Activated CD4-positive, alpha-beta T cell treated with anti-CD3 and anti-CD28 coated beads for 1 hour (primary cell): ENCODE results near the gene GRB2.
"Not testable (repeated sequence)": the region's sequence is repeated elsewhere in the genome, so short reads cannot be mapped to it uniquely, and the experiment has no call there.

Source experiments
- DNase-seq: peaks from one replicate; pipeline ENCODE4 v3.0.0-alpha.2; 2020

Gene GRB2

DNA sequence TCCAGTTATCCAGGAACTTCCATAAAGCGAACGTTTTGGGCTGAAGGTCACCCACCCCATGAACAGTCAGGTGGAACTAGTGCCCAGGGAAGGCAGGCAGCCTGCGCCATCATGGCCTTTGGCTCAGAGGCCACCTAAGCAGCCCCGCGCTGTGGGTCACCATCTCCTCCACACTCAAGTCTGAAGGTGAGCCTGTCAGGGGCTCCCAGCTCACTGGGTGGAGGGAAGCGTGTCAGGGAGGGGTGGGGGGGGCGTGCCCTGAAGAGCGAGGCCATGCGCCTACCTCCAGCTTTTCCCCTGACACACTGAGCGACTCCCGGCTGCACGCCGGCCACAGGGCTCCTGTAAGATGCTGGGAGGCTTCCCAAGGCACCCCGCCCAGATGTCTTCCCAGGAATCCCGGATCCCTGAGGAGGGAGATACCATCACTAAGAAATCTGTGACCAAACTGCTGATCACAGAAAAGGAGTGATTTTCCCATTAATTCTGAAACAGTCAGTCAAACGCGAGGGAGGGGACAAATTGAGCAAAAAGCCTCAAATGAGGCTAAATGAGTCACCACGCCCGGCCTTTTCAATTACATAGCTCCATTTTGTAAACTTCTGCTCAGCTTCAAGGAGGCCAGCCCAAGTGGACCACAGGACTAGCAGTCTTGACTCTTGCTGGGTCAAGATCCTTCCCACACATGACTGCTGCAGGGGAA lies 89.8 kb downstream of the GRB2 start:
- no peak for DNase-seq

GRCh38 chr17:75313941-75314551 lies 91.4 kb downstream of the GRB2 start:
- no peak for DNase-seq

DNA sequence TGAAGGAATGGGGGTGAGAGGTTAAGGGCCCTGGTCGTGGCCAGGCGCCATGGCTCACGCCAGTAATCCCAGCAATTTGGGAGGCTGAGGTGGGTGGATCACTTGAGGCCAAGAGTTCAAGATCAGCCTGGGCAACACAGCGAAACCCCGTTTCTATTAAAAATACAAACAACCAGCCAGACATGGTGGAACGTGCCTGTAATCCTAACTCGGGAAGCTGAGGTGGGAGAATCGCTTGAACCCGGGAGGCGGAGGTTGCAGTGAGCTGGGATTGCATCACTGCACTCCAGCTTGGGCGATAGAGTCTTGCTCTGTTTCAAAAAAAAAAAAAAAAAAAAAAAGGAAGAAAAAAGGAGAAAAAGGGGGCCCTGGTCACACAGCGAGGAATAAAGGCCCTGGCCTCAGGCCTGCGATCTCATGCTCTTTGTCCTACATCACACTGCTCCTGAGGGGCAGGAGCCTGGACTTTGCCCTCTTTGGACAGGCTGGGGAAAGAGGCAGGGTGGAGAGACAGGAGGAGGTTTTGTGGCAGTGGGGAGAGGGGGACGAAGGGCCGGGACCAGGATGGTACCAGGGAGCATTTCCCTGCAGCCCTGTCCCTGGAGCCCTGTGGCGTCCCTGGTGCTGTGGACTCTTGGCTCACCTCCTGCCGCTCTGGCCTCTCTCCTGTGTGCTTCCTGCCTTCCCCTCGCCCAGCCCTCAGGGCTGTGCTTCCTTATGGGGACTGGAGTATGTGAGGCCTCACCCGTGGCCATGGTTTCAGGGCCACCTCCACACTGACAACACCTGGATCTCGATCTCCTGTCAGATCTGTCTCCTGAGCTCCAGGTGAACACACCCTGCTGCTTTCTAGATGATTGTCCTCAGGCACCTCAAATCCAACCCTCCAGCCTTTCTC lies 96.5 kb downstream of the GRB2 start:
- no peak for DNase-seq

GRCh38 chr17:75307957-75308731 lies 97.3 kb downstream of the GRB2 start:
- DNase-seq, result no peak

DNA sequence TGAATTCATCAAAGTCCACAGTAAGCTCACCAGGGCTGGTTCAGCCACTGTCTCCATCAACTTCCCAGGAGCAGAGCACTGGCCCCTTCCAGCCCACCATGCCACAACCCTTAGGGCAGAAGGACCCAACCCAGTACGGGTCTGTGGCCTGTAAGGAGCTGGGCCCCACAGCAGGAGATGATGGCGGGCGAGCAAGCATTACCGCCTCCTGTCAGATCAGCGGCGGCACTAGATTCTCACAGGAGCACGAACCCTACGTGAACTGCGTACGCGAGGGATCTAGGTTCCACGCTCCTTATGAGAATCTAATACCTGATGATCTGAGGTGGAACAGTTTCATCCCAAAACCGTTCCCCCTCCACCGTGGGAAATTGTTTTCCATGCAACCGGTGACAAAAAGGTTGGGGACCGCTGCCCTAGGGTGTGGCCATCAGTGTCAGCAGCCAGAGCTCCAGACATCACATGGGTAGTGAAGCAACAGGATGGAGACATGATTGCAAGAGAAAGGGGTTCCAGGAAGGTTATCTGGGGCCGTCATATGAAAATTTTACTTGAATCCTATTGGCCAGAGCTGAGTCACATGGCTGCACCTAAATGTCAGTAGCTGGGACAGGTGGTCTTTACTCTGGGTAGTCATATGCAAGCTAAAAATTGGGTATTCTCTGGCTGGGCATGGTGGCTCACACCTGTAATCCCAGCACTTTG lies 103.8 kb downstream of the GRB2 start:
- no peak for DNase-seq

DNA sequence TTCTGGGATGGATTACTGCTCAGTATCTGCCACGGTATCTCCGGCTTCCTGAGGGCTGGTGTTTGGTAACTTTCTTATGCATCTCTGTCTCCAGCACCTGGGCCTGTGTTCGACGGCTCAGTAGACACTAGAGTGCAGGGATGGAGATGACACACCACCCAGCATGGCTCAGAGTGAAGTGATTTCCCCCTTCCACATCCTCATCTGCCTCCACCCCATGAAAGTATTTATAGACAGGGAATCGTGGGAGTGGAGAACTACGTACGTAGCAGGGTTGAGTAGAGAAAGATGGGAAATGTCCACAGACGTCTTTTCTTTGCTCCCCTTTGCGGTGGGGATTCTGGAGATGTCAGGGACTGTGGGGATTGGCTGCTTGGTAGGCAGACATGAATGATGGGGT lies 104.4 kb downstream of the GRB2 start:
- DNase-seq, result no peak

GRCh38 chr17:75300280-75300679 lies 105.2 kb downstream of the GRB2 start:
- DNase-seq, result no peak

DNA sequence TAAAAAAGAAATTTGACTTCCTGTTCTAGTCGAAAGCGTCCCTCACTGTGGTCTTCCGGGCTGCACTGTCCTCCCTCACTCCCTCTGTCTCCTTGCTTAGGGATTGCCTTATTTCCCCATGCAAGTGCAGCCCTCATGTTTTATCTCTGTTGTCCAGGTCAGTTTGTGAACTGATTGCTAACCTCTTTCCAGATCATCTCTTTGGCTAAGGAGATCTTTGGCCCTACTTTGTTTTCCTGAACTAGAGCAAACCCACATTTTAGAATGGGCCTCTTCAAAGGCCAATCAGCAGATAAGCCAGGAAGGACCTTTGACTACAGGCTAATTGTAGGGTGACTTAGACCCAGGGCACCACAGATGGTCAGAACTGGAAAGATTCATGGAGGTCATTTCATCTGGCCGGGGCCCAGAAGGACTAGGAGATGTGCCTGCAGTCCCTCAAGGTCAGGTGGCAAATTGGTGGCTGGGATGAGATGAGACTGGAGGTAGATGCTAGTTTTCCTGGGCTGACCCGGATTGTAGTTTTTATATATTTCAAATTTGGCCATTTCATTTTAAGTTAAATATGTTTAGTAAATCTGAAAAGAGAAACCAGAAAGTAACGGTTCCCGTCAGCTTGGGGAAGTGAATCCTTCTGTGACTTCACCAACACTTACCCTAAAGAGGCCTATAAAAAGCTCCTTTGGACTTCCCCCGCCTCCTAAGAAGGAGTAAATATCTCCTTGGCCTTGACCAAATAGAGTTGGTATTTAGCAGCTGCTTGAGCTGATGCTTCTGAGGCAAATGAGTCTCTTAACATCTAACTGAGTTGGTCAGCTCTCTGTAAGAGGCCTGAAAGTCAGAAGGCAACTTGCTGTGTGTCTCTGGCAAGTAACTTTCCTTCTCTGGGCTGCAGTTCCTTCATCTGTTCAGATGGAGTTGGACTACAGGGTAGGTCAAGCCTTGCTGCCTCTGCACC lies 110.0 kb downstream of the GRB2 start:
- DNase-seq, result no peak

GRCh38 chr17:75292810-75293448 lies 112.5 kb downstream of the GRB2 start:
- not testable (repeated sequence) for DNase-seq

GRCh38 chr17:75289832-75290337 lies 115.6 kb downstream of the GRB2 start:
- peak; percentile 55 for DNase-seq

DNA sequence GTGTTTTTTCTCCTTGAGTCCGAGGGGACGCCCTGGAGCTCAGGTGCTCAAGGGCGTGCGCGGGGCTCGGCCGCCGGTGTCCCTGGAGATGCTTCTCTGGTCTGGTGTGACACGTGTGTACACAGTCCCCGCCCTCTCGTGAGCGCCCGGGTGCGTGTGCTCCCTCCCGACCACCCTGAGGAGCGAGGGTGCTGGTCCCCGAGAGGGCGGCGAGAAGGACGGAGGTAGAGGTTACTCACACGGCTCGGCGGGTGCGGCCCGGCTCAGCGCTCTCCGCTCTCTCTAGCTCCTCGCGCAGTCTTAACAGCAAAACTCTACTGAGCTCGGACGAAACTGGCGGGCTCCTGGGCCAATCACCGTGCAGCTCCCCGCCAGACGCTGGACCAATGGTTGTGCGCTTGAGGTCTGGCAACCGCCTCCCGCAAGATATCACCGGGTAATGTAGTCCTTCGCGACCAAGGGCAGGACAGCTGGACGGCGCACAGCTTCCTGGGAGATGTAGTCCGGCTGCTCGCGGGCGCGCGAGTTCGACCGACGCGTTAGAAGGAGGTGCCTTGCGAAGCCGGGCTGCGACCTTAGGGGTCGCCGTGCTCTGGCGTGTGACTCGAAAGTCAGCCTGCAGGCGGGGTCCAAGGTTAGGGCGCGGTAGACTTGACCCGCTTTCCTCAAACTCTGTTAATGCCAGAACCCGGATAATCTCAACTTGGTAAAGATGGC lies 116.2 kb downstream of the GRB2 start, which contains the start of gene SLC25A19:
TSS of gene SLC25A19 (minus strand) at position 319 of the 717 bp plus-strand sequence. CDS start 2,669 bp downstream, outside the sequence.
- DNase-seq, result peak; percentile 95

- peak; percentile 19 for DNase-seq
Measured at GRCh38 chr17:75288770-75289114, 116.7 kb downstream of the GRB2 start.

DNA sequence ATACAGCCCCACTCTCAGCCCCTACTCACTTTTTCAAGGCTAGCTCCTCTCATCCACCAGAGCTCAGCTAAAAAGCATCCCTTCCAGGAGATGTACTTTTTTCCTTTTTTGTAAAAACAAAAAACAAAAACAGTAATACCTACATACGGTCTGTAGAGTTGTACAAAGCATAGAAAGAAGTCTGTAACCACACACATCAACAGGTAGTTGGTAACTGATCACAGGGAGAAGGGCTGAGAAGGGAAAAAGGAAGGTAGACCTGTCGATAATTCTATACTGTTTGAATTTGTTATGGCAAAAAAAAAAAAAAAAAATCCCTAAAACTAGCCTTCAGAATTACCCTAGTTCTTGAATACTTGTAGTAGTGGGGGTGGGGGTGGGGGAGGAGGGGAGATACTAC lies 117.1 kb downstream of the GRB2 start:
- no peak for DNase-seq

- no peak for DNase-seq
Measured at GRCh38 chr17:75287221-75287620, 118.3 kb downstream of the GRB2 start.

DNA sequence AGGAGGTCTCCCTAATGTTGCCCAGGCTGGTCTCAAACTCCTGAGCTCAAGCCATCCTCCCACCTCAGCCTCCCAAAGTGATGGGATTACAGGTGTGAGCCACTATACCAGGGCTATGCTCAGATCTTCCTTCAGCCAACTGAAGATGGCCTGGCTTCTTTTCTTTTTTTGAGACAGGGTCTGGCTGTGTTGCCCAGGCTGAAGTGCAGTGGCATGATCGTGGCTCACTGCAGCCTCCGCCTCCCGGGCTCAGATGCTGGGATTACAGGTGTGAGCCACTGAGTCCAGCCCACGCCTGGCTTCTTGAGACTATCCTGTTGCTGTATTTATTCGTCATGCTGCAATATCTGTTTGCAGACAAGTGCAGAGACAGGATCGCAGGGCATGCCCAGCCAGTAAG lies 120.4 kb downstream of the GRB2 start:
- DNase-seq, result no peak

- DNase-seq, result not testable (repeated sequence)
Measured at GRCh38 chr17:75280189-75280588, 125.3 kb downstream of the GRB2 start.

DNA sequence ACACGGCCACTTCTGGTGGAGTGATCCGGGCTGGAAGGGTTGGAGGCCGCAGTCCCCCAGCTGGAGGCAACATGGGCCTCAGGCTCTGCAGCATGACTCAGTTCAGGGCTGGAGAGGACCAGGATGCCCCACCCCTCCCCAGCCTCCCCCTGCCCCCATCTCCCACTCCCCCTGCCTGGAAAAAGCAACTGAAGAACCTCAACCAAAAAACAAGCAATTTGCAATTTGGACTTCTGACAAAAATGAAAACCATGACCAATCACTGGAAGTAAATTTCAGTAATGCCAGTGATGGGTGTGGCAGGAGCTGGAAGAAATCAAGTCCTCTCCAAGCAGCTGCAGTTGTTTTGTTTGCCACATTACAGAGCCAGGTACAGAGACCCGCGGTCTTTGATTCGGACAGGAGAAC lies 127.8 kb downstream of the GRB2 start:
- no peak for DNase-seq

GRCh38 chr17:75273977-75274708 lies 131.3 kb downstream of the GRB2 start:
- no peak for DNase-seq

- DNase-seq, result no peak
Measured at GRCh38 chr17:75272848-75273184, 132.7 kb downstream of the GRB2 start.
